Activated effector memory CD4-positive, alpha-beta T cell treated with anti-CD3 and anti-CD28 coated beads, Interleukin-2, amount 50 U/mL, for 16 hours (primary cell): ENCODE results near the gene FGF19.
A peak's percentile ranks its signal among the peaks of the same experiment; 100 is the strongest.

ENCODE experiments used
- DNase-seq: peaks from one replicate; pipeline ENCODE4 v3.0.0-alpha.2; 2020

FGF19 gene

GRCh38 chr11:69654660-69655478 lies 49.0 kb downstream of the FGF19 start:
- DNase-seq: peak; percentile 60

- DNase-seq: no peak
Measured at GRCh38 chr11:69654001-69654659, 49.7 kb downstream of the FGF19 start.

- DNase-seq: no peak
Measured at GRCh38 chr11:69653406-69653960, 50.3 kb downstream of the FGF19 start.

GRCh38 chr11:69652999-69653398 lies 50.8 kb downstream of the FGF19 start:
- DNase-seq: no peak

GRCh38 chr11:69651834-69652620 lies 51.8 kb downstream of the FGF19 start:
- DNase-seq: no peak

- DNase-seq: no peak
Measured at GRCh38 chr11:69650832-69651344, 52.9 kb downstream of the FGF19 start.

- no peak for DNase-seq
Measured at GRCh38 chr11:69650081-69650831, 53.6 kb downstream of the FGF19 start.

- DNase-seq: no peak
Measured at GRCh38 chr11:69649576-69649900, 54.3 kb downstream of the FGF19 start.

- DNase-seq: no peak
Measured at GRCh38 chr11:69648679-69649575, 54.9 kb downstream of the FGF19 start.
